ENCODE results near the gene HAGHL. TPM values are rescaled to one million over a fixed set of nuclear protein-coding genes. Genes with fewer than 3 reads are reported as not detected.

HAGHL gene
- polyA plus RNA-seq, 1 donor (not counting 4 experiments of a cell fraction or from before 2014, with no cell fraction given), result 8.0 TPM

GRCh38 chr16:766820-767640, 40.1 kb downstream of the HAGHL start:
- Histone ChIP-seq H3K27ac (ENCODE audit: control insufficient read depth, insufficient read depth, low read length) (no peak overlapping the region), H3K4me2 (ENCODE audit: control insufficient read depth, extremely low read depth, insufficient read depth, low read depth, low read length) (no peak overlapping the region), H3K4me1 (ENCODE audit: control insufficient read depth, extremely low read depth, insufficient read depth, low read length) (peaks cover under 1% of the 10 kb centered on the region), H2AFZ (ENCODE audit: control insufficient read depth, low read length) (no peak overlapping the region), H3K9ac (ENCODE audit: control insufficient read depth, extremely low read depth, insufficient read depth, low read length) (no peak overlapping the region), H3K9me1 (ENCODE audit: control insufficient read depth, extremely low read depth, insufficient read depth, low read length) (no peaks in the 10 kb centered on the region), H3K79me2 (ENCODE audit: control insufficient read depth, insufficient read depth, low read length) (no peaks in the 10 kb centered on the region), H3K27me3 (ENCODE audit: control insufficient read depth, extremely low read depth, insufficient read depth, low read length) (peaks cover 3% of the 10 kb centered on the region), H3K4me3 (ENCODE audit: control insufficient read depth in 2 of 3, extremely low read depth in 1 of 3, insufficient read depth in 2 of 3, low read depth in 1 of 3, low read length in 3 of 3) (no peak overlapping the region), H4K20me1 (ENCODE audit: control insufficient read depth, extremely low read depth, insufficient read depth, low read length) (no peaks in the 10 kb centered on the region), H3K36me3 (ENCODE audit: control insufficient read depth in 2 of 2, extremely low read depth in 1 of 2, insufficient read depth in 2 of 2, low read length in 2 of 2) (no peaks in the 10 kb centered on the region), H3K9me3 (ENCODE audit: control insufficient read depth, low read depth, low read length) (no peaks in the 10 kb centered on the region)
- dilution Hi-C loops (cut with MboI; ENCODE audit: extremely low pct_ligation_motif_present, low sequenced_read_pairs), result no loop called here
- FAIRE-seq (no peak), DNase-seq (ENCODE audit: low read depth, low spot score) (no peak)
- no peak for TF ChIP-seq CTCF (optimal IDR thresholded peaks at IDR 0.05 in 1 of 3, IDR thresholded peaks at IDR 0.05 in 1 of 3, conservative IDR thresholded peaks at IDR 0.05 in 1 of 3; ENCODE audit: extremely low read depth in 1 of 3, insufficient read depth in 2 of 3, low read length in 3 of 3)
- TF ChIP-seq EZH2 (IDR thresholded peaks at IDR 0.05; ENCODE audit: low read length), result no peak

- no peak overlapping the region for H3K4me2 ChIP-seq (ENCODE audit: control insufficient read depth, extremely low read depth, insufficient read depth, low read depth, low read length)
- H3K36me3 ChIP-seq (ENCODE audit: control insufficient read depth in 2 of 2, extremely low read depth in 1 of 2, insufficient read depth in 2 of 2, low read length in 2 of 2), result no peaks in the 10 kb centered on the region
- no peaks in the 10 kb centered on the region for H3K9me3 ChIP-seq (ENCODE audit: control insufficient read depth, low read depth, low read length)
- TF ChIP-seq EZH2 (IDR thresholded peaks at IDR 0.05; ENCODE audit: low read length), result no peak
- no peak for TF ChIP-seq CTCF (optimal IDR thresholded peaks at IDR 0.05 in 1 of 3, IDR thresholded peaks at IDR 0.05 in 1 of 3, conservative IDR thresholded peaks at IDR 0.05 in 1 of 3; ENCODE audit: extremely low read depth in 1 of 3, insufficient read depth in 2 of 3, low read length in 3 of 3)
- no peak overlapping the region for H3K4me3 ChIP-seq (ENCODE audit: control insufficient read depth in 2 of 3, extremely low read depth in 1 of 3, insufficient read depth in 2 of 3, low read depth in 1 of 3, low read length in 3 of 3)
- H3K9ac ChIP-seq (ENCODE audit: control insufficient read depth, extremely low read depth, insufficient read depth, low read length), result no peak overlapping the region
- DNase-seq (ENCODE audit: low read depth, low spot score), result no peak
- no peaks in the 10 kb centered on the region for H3K9me1 ChIP-seq (ENCODE audit: control insufficient read depth, extremely low read depth, insufficient read depth, low read length)
- H2AFZ ChIP-seq (ENCODE audit: control insufficient read depth, low read length), result no peak overlapping the region
- no peak for FAIRE-seq
- H3K27ac ChIP-seq (ENCODE audit: control insufficient read depth, insufficient read depth, low read length), result no peak overlapping the region
- no peaks in the 10 kb centered on the region for H4K20me1 ChIP-seq (ENCODE audit: control insufficient read depth, extremely low read depth, insufficient read depth, low read length)
- no peaks in the 10 kb centered on the region for H3K4me1 ChIP-seq (ENCODE audit: control insufficient read depth, extremely low read depth, insufficient read depth, low read length)
- no peaks in the 10 kb centered on the region for H3K79me2 ChIP-seq (ENCODE audit: control insufficient read depth, insufficient read depth, low read length)
- H3K27me3 ChIP-seq (ENCODE audit: control insufficient read depth, extremely low read depth, insufficient read depth, low read length), result peaks cover 3% of the 10 kb centered on the region
- dilution Hi-C loops (cut with MboI; ENCODE audit: extremely low pct_ligation_motif_present, low sequenced_read_pairs), result no loop called here
Measured at GRCh38 chr16:767743-768235, 40.9 kb downstream of the HAGHL start.

Measured in keratinocyte (primary cell).